ENCODE data around the gene GRK3. TPM values are rescaled to one million over a fixed set of nuclear protein-coding genes. Genes with fewer than 3 reads are reported as not detected.

The GRK3 gene
- total RNA-seq, 1 donor from 2014 or later = 74.9 TPM

GRCh38 chr22:25777411-25777810 is 212.9 kb downstream of the GRK3 start:
- peaks cover 6 to 39% of the 10 kb centered on the region in 2 donors for H3K36me3 ChIP-seq
- intact Hi-C loops (cut with DNase I) = no loop called here
- H3K9me3 ChIP-seq = no peaks in the 10 kb centered on the region
- no peak overlapping the region for H3K27ac ChIP-seq
- no peak for DNase-seq (ENCODE audit: low spot score in 2 of 2)
- H3K27me3 ChIP-seq = no peaks in the 10 kb centered on the region
- no peaks in the 10 kb centered on the region for H3K4me1 ChIP-seq
- no peak overlapping the region for H3K4me3 ChIP-seq
- TF ChIP-seq CTCF (IDR thresholded peaks at IDR 0.05) = no peak

- Histone ChIP-seq H3K9me3 (no peaks in the 10 kb centered on the region), H3K4me1 (no peaks in the 10 kb centered on the region), H3K4me3 (no peak overlapping the region), H3K36me3 (peaks cover 6 to 39% of the 10 kb centered on the region in 2 donors), H3K27ac (no peak overlapping the region), H3K27me3 (no peaks in the 10 kb centered on the region)
- no peak for DNase-seq (ENCODE audit: low spot score in 2 of 2)
- intact Hi-C loops (cut with DNase I) = no loop called here
- TF ChIP-seq CTCF (IDR thresholded peaks at IDR 0.05) = no peak
These were observed 213.4 kb downstream of the GRK3 start for GRCh38 chr22:25777870-25778269.

Other genes with a start within 250 kb of the GRK3 start
- gene MYO18B, start 177.5 kb downstream of the GRK3 start, total RNA-seq = 12.0 TPM

Measured in ascending aorta (tissue), 2 donors.